ENCODE results near the gene ZNF154.
A peak's percentile ranks its signal among the peaks of the same experiment; 100 is the strongest.

Gene ZNF154

GRCh38 chr19:57667228-57667627, 41.8 kb downstream of the ZNF154 start:
- in situ Hi-C loops (cut with MboI; ENCODE audit: low pct_unique_long_range_greater_than_20kb, low sequenced_read_pairs, unreplicated experiment), result no loop called here
- TF ChIP-seq, protein P1, sequence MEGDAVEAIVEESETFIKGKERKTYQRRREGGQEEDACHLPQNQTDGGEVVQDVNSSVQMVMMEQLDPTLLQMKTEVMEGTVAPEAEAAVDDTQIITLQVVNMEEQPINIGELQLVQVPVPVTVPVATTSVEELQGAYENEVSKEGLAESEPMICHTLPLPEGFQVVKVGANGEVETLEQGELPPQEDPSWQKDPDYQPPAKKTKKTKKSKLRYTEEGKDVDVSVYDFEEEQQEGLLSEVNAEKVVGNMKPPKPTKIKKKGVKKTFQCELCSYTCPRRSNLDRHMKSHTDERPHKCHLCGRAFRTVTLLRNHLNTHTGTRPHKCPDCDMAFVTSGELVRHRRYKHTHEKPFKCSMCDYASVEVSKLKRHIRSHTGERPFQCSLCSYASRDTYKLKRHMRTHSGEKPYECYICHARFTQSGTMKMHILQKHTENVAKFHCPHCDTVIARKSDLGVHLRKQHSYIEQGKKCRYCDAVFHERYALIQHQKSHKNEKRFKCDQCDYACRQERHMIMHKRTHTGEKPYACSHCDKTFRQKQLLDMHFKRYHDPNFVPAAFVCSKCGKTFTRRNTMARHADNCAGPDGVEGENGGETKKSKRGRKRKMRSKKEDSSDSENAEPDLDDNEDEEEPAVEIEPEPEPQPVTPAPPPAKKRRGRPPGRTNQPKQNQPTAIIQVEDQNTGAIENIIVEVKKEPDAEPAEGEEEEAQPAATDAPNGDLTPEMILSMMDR (IDR thresholded peaks at IDR 0.05; ENCODE audit: extremely low read depth, insufficient read depth, missing control alignments), result no peak
- no peak for DNase-seq (ENCODE audit: low spot score)

DNA sequence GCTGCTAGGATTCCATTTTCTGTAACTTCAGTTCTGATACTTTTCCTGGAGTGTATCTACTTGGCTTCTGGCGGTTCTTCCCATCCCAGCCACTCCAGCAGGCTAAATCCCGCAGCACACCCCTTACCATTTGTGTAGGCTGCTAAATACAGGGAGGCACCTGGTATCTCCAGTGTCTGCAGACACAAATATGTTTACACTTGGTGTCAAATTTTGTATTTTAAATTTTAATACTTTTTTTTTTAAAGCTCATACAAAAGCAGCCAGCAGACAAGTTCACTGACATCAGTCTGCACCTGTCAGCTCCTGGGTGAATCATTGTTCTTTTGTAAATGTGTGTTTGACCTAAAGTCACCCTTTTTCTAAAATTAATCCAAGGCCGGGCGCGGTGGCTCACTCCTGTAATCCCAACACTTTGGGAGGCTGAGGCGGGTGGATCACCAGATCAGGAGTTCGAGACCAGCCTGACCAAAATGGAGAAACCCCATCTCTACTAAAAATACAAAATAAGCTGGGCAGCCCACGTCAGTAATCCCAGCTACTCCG, 43.7 kb downstream of the ZNF154 start:
- no peak for DNase-seq (ENCODE audit: low spot score)
- in situ Hi-C loops (cut with MboI; ENCODE audit: low pct_unique_long_range_greater_than_20kb, low sequenced_read_pairs, unreplicated experiment), result no loop called here
- TF ChIP-seq, protein P1 (IDR thresholded peaks at IDR 0.05; ENCODE audit: extremely low read depth, insufficient read depth, missing control alignments), result no peak

DNA sequence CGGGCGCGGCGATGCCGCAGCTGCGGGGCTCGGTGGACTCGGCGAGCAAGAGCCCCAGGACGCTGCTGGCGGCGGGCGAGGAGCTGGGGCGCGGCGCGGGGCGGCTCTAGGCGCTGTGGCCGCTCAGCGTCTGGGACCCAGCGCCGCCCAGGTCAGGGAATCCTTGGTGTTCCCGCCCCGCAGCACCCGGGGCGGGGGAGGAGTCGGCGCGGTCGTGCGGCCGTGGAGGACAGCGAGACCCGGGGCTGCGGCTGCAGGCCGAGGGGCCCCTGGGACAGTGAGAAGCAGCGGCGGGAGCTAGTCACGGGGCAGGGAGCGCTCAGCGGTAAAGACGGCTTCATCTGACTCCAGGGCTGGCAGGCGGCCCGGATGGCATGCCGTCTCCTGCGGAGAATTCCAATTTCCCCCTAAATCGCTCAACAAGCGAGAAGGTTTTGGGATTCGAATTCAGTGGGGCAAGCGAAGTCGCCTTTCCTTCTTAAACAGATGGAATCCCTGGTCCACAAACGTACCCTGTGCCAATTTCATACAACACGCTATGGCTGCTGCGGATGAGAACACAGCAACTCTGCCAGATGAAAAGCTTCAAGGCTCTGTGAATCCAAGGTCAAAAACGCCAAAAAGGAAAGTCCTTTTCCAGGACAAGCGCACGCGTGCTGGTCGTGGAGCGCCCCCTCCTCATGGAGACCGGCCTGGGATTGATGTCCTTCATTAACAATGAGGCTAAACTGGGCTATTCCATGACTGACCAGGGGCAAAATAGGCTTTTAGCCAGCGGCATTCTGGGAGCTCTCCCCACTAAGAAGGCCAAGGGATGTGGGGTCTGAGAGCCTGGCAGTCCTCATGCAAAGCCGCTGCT, 44.5 kb downstream of the ZNF154 start:
- TF ChIP-seq, protein P1 (IDR thresholded peaks at IDR 0.05; ENCODE audit: extremely low read depth, insufficient read depth, missing control alignments), result no peak
- in situ Hi-C loops (cut with MboI; ENCODE audit: low pct_unique_long_range_greater_than_20kb, low sequenced_read_pairs, unreplicated experiment), result no loop called here
- peak; percentile 42 for DNase-seq (ENCODE audit: low spot score)

DNA sequence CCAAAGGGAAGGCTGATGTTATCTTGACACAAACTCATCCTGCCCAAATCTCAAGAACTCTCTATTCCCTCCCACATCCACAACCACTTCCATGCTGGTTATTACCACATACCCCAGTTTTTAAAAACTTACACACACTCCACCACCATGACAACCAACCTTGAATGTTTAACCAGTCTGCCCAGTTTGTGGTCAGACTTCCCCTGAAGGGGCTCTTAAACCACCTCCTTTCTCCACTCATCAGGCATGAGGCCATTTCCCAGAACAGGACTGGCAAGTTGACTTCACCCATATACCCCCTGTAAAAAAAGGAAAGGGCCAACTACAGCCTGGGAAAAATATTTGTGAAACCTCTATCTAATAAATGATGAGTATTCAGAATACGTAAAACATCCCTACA, 52.7 kb downstream of the ZNF154 start:
- TF ChIP-seq, protein P1 (IDR thresholded peaks at IDR 0.05; ENCODE audit: extremely low read depth, insufficient read depth, missing control alignments), result no peak
- no peak for DNase-seq (ENCODE audit: low spot score)
- in situ Hi-C loops (cut with MboI; ENCODE audit: low pct_unique_long_range_greater_than_20kb, low sequenced_read_pairs, unreplicated experiment), result no loop called here

GRCh38 chr19:57655443-57655842, 53.6 kb downstream of the ZNF154 start:
- TF ChIP-seq, protein P1 (IDR thresholded peaks at IDR 0.05; ENCODE audit: extremely low read depth, insufficient read depth, missing control alignments), result no peak
- in situ Hi-C loops (cut with MboI; ENCODE audit: low pct_unique_long_range_greater_than_20kb, low sequenced_read_pairs, unreplicated experiment), result no loop called here
- no peak for DNase-seq (ENCODE audit: low spot score)

GRCh38 chr19:57653689-57654088, 55.3 kb downstream of the ZNF154 start:
- in situ Hi-C loops (cut with MboI; ENCODE audit: low pct_unique_long_range_greater_than_20kb, low sequenced_read_pairs, unreplicated experiment), result no loop called here
- TF ChIP-seq, protein P1 (IDR thresholded peaks at IDR 0.05; ENCODE audit: extremely low read depth, insufficient read depth, missing control alignments), result no peak
- no peak for DNase-seq (ENCODE audit: low spot score)

Data from GM13977 (cell line).